WTC11 (cell line): Measurements from ENCODE around the gene NKPD1. TPM values are rescaled to one million over a fixed set of nuclear protein-coding genes. Genes with fewer than 3 reads are reported as not detected.

ENCODE experiments used
- ATAC-seq: fragments of 200-7000 bp; cut with Tn5 transposase; 2 replicates; pipeline ENCODE4 v1.10.0; 2021; ENCODE audit warnings: mild to moderate bottlenecking, moderate library complexity
- CTCF ChIA-PET: fragments of 300-600 bp; sonication (Branson Sonifier 250); formaldehyde crosslinking; loops from one replicate; lab custom pipeline; 2021; ENCODE audit warnings: antibody characterized with exemption; lab: Charles Lee
- POLR2A ChIA-PET: fragments of 350-600 bp; sonication (Branson Sonifier 250); formaldehyde crosslinking; loops from one replicate; lab custom pipeline; 2021; ENCODE audit warnings: antibody characterized with exemption; lab: Charles Lee
- DNase-seq: peaks from one replicate; pipeline ENCODE4 v3.0.0; 2021; ENCODE audit warnings: low spot score
- H3K27ac Mint-ChIP-seq: 2 replicates; pipeline ENCODE4 v1.8.0; 2021; ENCODE audit warnings: mixed read lengths
- H3K27me3 Mint-ChIP-seq: 2 replicates; pipeline ENCODE4 v1.8.0; 2021; ENCODE audit warnings: low read depth, mild to moderate bottlenecking, moderate library complexity, mixed read lengths
- H3K36me3 Mint-ChIP-seq: 2 replicates; pipeline ENCODE4 v1.8.0; 2021; ENCODE audit warnings: mixed read lengths
- H3K4me1 Mint-ChIP-seq: 2 replicates; pipeline ENCODE4 v1.8.0; 2022; ENCODE audit warnings: mixed read lengths
- H3K4me3 Mint-ChIP-seq: 2 replicates; pipeline ENCODE4 v1.8.0; 2021; ENCODE audit warnings: mild to moderate bottlenecking, moderate library complexity, mixed read lengths
- H3K9me3 Mint-ChIP-seq: 2 replicates; pipeline ENCODE4 v1.8.0; 2021; ENCODE audit warnings: mixed read lengths
- CTCF ChIP-seq: fragments of 200-600 bp; IDR thresholded peaks from 2 replicates; pipeline ENCODE4 v1.8.0; 2022; ENCODE audit warnings: antibody characterized with exemption
- E2F1 ChIP-seq: sonication (generic); formaldehyde crosslinking; IDR thresholded peaks from 2 replicates; pipeline ENCODE4 v1.8.0; 2022; ENCODE audit warnings: mild to moderate bottlenecking, missing genetic modification reagents
- E2F5 ChIP-seq: sonication (generic); formaldehyde crosslinking; IDR thresholded peaks from 2 replicates; pipeline ENCODE4 v1.8.1; 2022; ENCODE audit warnings: mild to moderate bottlenecking, moderate library complexity, missing genetic modification reagents
- ERG ChIP-seq: fragments of 250-450 bp; sonication (Bioruptor Pico); IDR thresholded peaks from 2 replicates; pipeline ENCODE4 v1.8.0; 2021; ENCODE audit warnings: mild to moderate bottlenecking
- FOXK1 ChIP-seq: sonication (generic); formaldehyde crosslinking; IDR thresholded peaks from 2 replicates; pipeline ENCODE4 v1.8.0; 2022; ENCODE audit warnings: mild to moderate bottlenecking, moderate library complexity, missing genetic modification reagents
- GRHL2 ChIP-seq: fragments of 250-450 bp; sonication (Bioruptor Pico); IDR thresholded peaks from 2 replicates; pipeline ENCODE4 v1.8.0; 2022; ENCODE audit warnings: mild to moderate bottlenecking, moderate library complexity; ENCODE audit not compliant: insufficient replicate concordance, severe bottlenecking
- HMGXB4 ChIP-seq: sonication (generic); formaldehyde crosslinking; IDR thresholded peaks from 2 replicates; pipeline ENCODE4 v1.8.1; 2023; ENCODE audit warnings: mild to moderate bottlenecking, moderate library complexity, missing genetic modification reagents
- JAZF1 ChIP-seq: fragments of 250-450 bp; sonication (Bioruptor Pico); IDR thresholded peaks from 2 replicates; pipeline ENCODE4 v1.9.0; 2021; ENCODE audit warnings: moderate library complexity, mild to moderate bottlenecking, inconsistent platforms
- MAX ChIP-seq: sonication (generic); formaldehyde crosslinking; IDR thresholded peaks from 2 replicates; pipeline ENCODE4 v1.8.0; 2022; ENCODE audit warnings: mild to moderate bottlenecking, missing genetic modification reagents
- NR1H2 ChIP-seq: sonication (generic); formaldehyde crosslinking; IDR thresholded peaks from 2 replicates; pipeline ENCODE4 v1.9.0; 2021; ENCODE audit warnings: mild to moderate bottlenecking, moderate library complexity, missing genetic modification reagents
- OVOL2 ChIP-seq: fragments of 250-450 bp; sonication (Bioruptor Pico); IDR thresholded peaks from 2 replicates; pipeline ENCODE4 v1.9.0; 2021; ENCODE audit warnings: mild to moderate bottlenecking, borderline replicate concordance
- PRDM15 ChIP-seq: sonication (generic); formaldehyde crosslinking; IDR thresholded peaks from 2 replicates; pipeline ENCODE4 v1.8.0; 2022; ENCODE audit warnings: missing genetic modification reagents
- SMAD3 ChIP-seq: sonication (generic); formaldehyde crosslinking; IDR thresholded peaks from 2 replicates; pipeline ENCODE4 v1.8.0; 2022; ENCODE audit warnings: missing genetic modification reagents, mild to moderate bottlenecking, borderline replicate concordance
- STAT6 ChIP-seq: sonication (generic); formaldehyde crosslinking; conservative IDR thresholded peaks from 2 replicates; pipeline ENCODE4 v1.8.1; 2023; ENCODE audit warnings: mild to moderate bottlenecking, low read depth, missing genetic modification reagents, moderate library complexity
- USF1 ChIP-seq: sonication (generic); formaldehyde crosslinking; IDR thresholded peaks from 2 replicates; pipeline ENCODE4 v1.8.0; 2022; ENCODE audit warnings: mild to moderate bottlenecking, missing genetic modification reagents
- ZNF138 ChIP-seq: sonication (generic); formaldehyde crosslinking; conservative IDR thresholded peaks from 2 replicates; pipeline ENCODE4 v1.8.1; 2022; ENCODE audit warnings: mild to moderate bottlenecking, moderate library complexity, missing genetic modification reagents
- ZNF219 ChIP-seq: sonication (generic); formaldehyde crosslinking; IDR thresholded peaks from 2 replicates; pipeline ENCODE4 v1.8.0; 2023; ENCODE audit warnings: missing genetic modification reagents, mild to moderate bottlenecking, borderline replicate concordance
- ZNF317 ChIP-seq: sonication (generic); formaldehyde crosslinking; IDR thresholded peaks from 2 replicates; pipeline ENCODE4 v1.8.1; 2023; ENCODE audit warnings: low read depth, mild to moderate bottlenecking, moderate library complexity, missing genetic modification reagents, borderline replicate concordance
- total RNA-seq: library from RNA; stranded (reverse); gene quantifications from 3 replicates; pipeline ENCODE4 v1.2.3, GENCODE V29; 2021

NKPD1 gene
- total RNA-seq, 1 experiment from 2014 or later = 0.57 TPM

- Mint-ChIP-seq H3K9me3 (no peaks in the 10 kb centered on the region), H3K4me1 (no peaks in the 10 kb centered on the region), H3K36me3 (no peaks in the 10 kb centered on the region), H3K4me3 (no peak overlapping the region), H3K27ac (no peak overlapping the region), H3K27me3 (peaks cover 12% of the 10 kb centered on the region)
- POLR2A ChIA-PET = no interaction called here
- ATAC-seq (no peak), DNase-seq (no peak)
- TF ChIP-seq PRDM15 = 0 out of 2 replicates have a peak, but pooled peaks have one; percentile 30
- TF ChIP-seq E2F5 = no peak
- TF ChIP-seq GRHL2 (CRISPR knock-in tag) = no peak
- CTCF ChIA-PET = interaction anchor here (1.2 to 2.1 kb wide), 3 partner anchors 9 to 147 kb away, joined by 3 to 5 read pairs (median 4); no protein-coding TSS in a partner anchor
Observed at GRCh38 chr19:45191375-45191774, 30.6 kb upstream of the NKPD1 start.

GRCh38 chr19:45189971-45190370, 29.2 kb upstream of the NKPD1 start:
- TF ChIP-seq STAT6 = no peak
- no peak for TF ChIP-seq FOXK1 (CRISPR knock-in tag)
- TF ChIP-seq ERG = no peak
- no peak for TF ChIP-seq ZNF219 (CRISPR knock-in tag)
- TF ChIP-seq SMAD3 (CRISPR knock-in tag) = no peak
- TF ChIP-seq OVOL2 (CRISPR knock-in tag) = no peak
- no peak for TF ChIP-seq USF1 (CRISPR knock-in tag)
- no peak for TF ChIP-seq HMGXB4
- no peak for TF ChIP-seq CTCF
- TF ChIP-seq E2F1 (CRISPR knock-in tag) = no peak
- TF ChIP-seq ZNF138 = no peak
- TF ChIP-seq MAX = no peak
- no peak for TF ChIP-seq ZNF317 (CRISPR knock-in tag)
- no peak for TF ChIP-seq JAZF1 (CRISPR knock-in tag)
- no peak for TF ChIP-seq NR1H2
- DNase-seq (no peak), ATAC-seq (no peak)
- Mint-ChIP-seq H3K27me3 (peaks cover 9% of the 10 kb centered on the region), H3K27ac (no peak overlapping the region), H3K4me1 (no peaks in the 10 kb centered on the region), H3K4me3 (no peak overlapping the region), H3K9me3 (no peaks in the 10 kb centered on the region), H3K36me3 (no peaks in the 10 kb centered on the region)
- ChIA-PET CTCF (interaction anchor here (1.2 to 2.1 kb wide), 3 partner anchors 56 to 149 kb away, joined by 3 to 5 read pairs (median 3); no protein-coding TSS in a partner anchor), POLR2A (no interaction called here)
